GM23338 (cell line): ENCODE data around the gene HRAS. TPM values are rescaled to one million over a fixed set of nuclear protein-coding genes. Genes with fewer than 3 reads are reported as not detected.

Experiments
- ATAC-seq: fragments of 200-7000 bp; cut with Tn5 transposase; 3 replicates; pipeline ENCODE4 v1.9.1; 2020
- DNase-seq: peaks from one replicate; pipeline ENCODE4 v3.0.0-alpha.2; 2015; ENCODE audit warnings: low spot score
- H2AFZ ChIP-seq: fragments of 200-600 bp; sonication (generic); 2 replicates; pipeline ENCODE4 v1.8.0; 2016; ENCODE audit warnings: antibody characterized with exemption, mild to moderate bottlenecking, moderate library complexity
- H3F3A ChIP-seq: fragments of 200-600 bp; sonication (generic); replicated peaks from 2 replicates; pipeline ENCODE4 v1.8.0; 2017; ENCODE audit warnings: antibody characterized with exemption, mixed run types, low read depth
- H3K27ac ChIP-seq: fragments of 200-600 bp; sonication (generic); 2 replicates; pipeline ENCODE4 v1.6.1; 2016; ENCODE audit warnings: low read depth
- H3K27me3 ChIP-seq: fragments of 200-600 bp; sonication (generic); 2 replicates; pipeline ENCODE4 v1.8.0; 2016; ENCODE audit warnings: mild to moderate bottlenecking, mixed run types, moderate library complexity; ENCODE audit not compliant: insufficient read depth
- H3K36me3 ChIP-seq: fragments of 200-600 bp; sonication (generic); 2 replicates; pipeline ENCODE4 v1.8.0; 2016; ENCODE audit warnings: mild to moderate bottlenecking; ENCODE audit not compliant: insufficient read depth
- H3K4me1 ChIP-seq: fragments of 200-600 bp; sonication (generic); 2 replicates; pipeline ENCODE4 v1.8.0; 2016; ENCODE audit warnings: mild to moderate bottlenecking, moderate library complexity; ENCODE audit not compliant: insufficient read depth
- H3K4me2 ChIP-seq: fragments of 200-600 bp; sonication (generic); 2 replicates; pipeline ENCODE4 v1.7.1; 2017; ENCODE audit warnings: mixed run types
- H3K4me3 ChIP-seq: fragments of 200-600 bp; sonication (generic); 2 replicates; pipeline ENCODE4 v1.6.1; 2016; ENCODE audit warnings: mixed run types
- H3K79me2 ChIP-seq: fragments of 200-600 bp; sonication (generic); replicated peaks from 2 replicates; pipeline ENCODE4 v1.8.0; 2017; ENCODE audit warnings: mild to moderate bottlenecking; ENCODE audit not compliant: insufficient read depth
- H3K9me2 ChIP-seq: fragments of 200-600 bp; sonication (generic); 2 replicates; pipeline ENCODE4 v1.8.0; 2017; ENCODE audit not compliant: insufficient read depth
- H4K20me1 ChIP-seq: fragments of 200-600 bp; sonication (generic); replicated peaks from 2 replicates; pipeline ENCODE4 v1.8.0; 2017; ENCODE audit warnings: mild to moderate bottlenecking; ENCODE audit not compliant: insufficient read depth
- H3K27ac Mint-ChIP-seq: 2 replicates; pipeline ENCODE4 v1.8.0; 2020; ENCODE audit warnings: inconsistent platforms, mild to moderate bottlenecking, moderate library complexity, mixed read lengths
- H3K27me3 Mint-ChIP-seq: 3 replicates; pipeline ENCODE4 v1.8.0; 2022; ENCODE audit warnings: low read depth, mild to moderate bottlenecking, moderate library complexity, mixed read lengths, inconsistent platforms; ENCODE audit not compliant: insufficient read depth, poor library complexity
- H3K36me3 Mint-ChIP-seq: 3 replicates; pipeline ENCODE4 v1.8.0; 2021; ENCODE audit warnings: low read depth, mild to moderate bottlenecking, inconsistent platforms, moderate library complexity, mixed read lengths
- H3K4me1 Mint-ChIP-seq: 3 replicates; pipeline ENCODE4 v1.8.0; 2020; ENCODE audit warnings: mild to moderate bottlenecking, inconsistent platforms, mixed read lengths
- H3K4me3 Mint-ChIP-seq: 3 replicates; pipeline ENCODE4 v1.8.0; 2021; ENCODE audit warnings: moderate library complexity, mild to moderate bottlenecking, inconsistent platforms, mixed read lengths
- H3K9me3 Mint-ChIP-seq: 3 replicates; pipeline ENCODE4 v1.8.0; 2020; ENCODE audit warnings: moderate library complexity, mild to moderate bottlenecking, inconsistent platforms, mixed read lengths
- ETS1 ChIP-seq: IDR thresholded peaks from 2 replicates; pipeline ENCODE4 v1.6.1; 2016; ENCODE audit warnings: antibody characterized with exemption
- NANOG ChIP-seq: IDR thresholded peaks from 2 replicates; pipeline ENCODE4 v1.6.1; 2016; ENCODE audit warnings: antibody characterized with exemption, borderline replicate concordance
- POLR2AphosphoS5 ChIP-seq: IDR thresholded peaks from 2 replicates; pipeline ENCODE4 v1.6.1; 2016; ENCODE audit warnings: antibody characterized with exemption, low read depth
- STAT1 ChIP-seq: IDR thresholded peaks from one replicate; pipeline ENCODE4 v1.6.1; 2016; ENCODE audit warnings: antibody characterized with exemption; ENCODE audit not compliant: unreplicated experiment
- ZNF114 ChIP-seq: fragments of 250-450 bp; sonication (Bioruptor Pico); IDR thresholded peaks from 2 replicates; pipeline ENCODE4 v1.5.0; 2020; ENCODE audit warnings: mild to moderate bottlenecking, moderate library complexity
- polyA plus RNA-seq: library from polyadenylated mRNA; unstranded; fragments of >200 nt; fragmentation: Nextera tagmentation; extraction: Ambion mirVana; gene quantifications from 2 replicates; pipeline ENCODE4 v1.2.1, GENCODE V29; 2016
- total RNA-seq: library from RNA; depleted of rRNA; stranded (reverse); fragments of >200 nt; shearing (Covaris generic); gene quantifications from 2 replicates; pipeline ENCODE4 v1.2.3, GENCODE V29; 2014
- TF ChIP-seq, protein P1 (sequence below): fragments of 250-450 bp; sonication (Bioruptor Pico); IDR thresholded peaks from 2 replicates; pipeline ENCODE4 v1.5.0; 2020; ENCODE audit warnings: mild to moderate bottlenecking, moderate library complexity
- TF ChIP-seq, protein P2 (sequence below): IDR thresholded peaks from one replicate; pipeline ENCODE4 v1.6.1; 2018; ENCODE audit warnings: antibody characterized with exemption; ENCODE audit not compliant: unreplicated experiment

HRAS gene
- total and polyA plus RNA-seq, 2 experiments from 2014 or later, result 37.9 to 48.7 TPM

DNA sequence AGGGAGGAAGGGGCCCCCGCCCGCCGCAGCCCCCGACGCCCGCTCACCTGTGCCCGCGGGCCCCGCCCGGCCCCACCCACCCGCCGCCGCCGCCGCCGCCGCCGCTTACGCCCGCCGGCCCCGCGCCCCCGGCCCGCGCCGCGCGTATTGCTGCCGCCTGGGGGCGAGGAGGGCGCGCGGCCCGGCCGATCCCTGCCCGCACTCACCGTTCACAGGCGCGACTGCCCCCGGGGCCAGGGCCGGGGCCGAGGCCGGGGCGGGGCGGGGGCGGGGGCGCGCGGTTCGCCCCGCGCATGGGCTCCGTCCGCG, 212 bp downstream of the HRAS start:
- H3K36me3 ChIP-seq, result no peaks in the 10 kb centered on the region
- H2AFZ ChIP-seq, result no peak overlapping the region

More for the DNA sequence above, 212 bp downstream of the HRAS start:
- Histone ChIP-seq H3K4me3 (peak overlapping the region; percentile 81), H3F3A (peaks cover 11% of the 10 kb centered on the region), H3K9me2 (no peaks in the 10 kb centered on the region), H3K4me2 (no peak overlapping the region), H3K79me2 (no peaks in the 10 kb centered on the region; the same call in 1 of the 2 replicates), H4K20me1 (0 out of 2 replicates have a peak, but pooled peaks cover 2% of the 10 kb centered on the region), H3K27me3 (peaks cover 17% of the 10 kb centered on the region; the same call in 1 of the 2 replicates), H3K4me1 (no peaks in the 10 kb centered on the region; the same call in 1 of the 2 replicates), H3K27ac (no peak overlapping the region)
- no peak overlapping the region for H3K4me3 Mint-ChIP-seq
- peaks cover 3% of the 10 kb centered on the region; the same call in 2 of the 3 replicates for H3K4me1 Mint-ChIP-seq
- DNase-seq (no peak), ATAC-seq (no peak)
- peaks cover 10% of the 10 kb centered on the region; the same call in 2 of the 3 replicates for H3K36me3 Mint-ChIP-seq
- no peak overlapping the region for H3K27ac Mint-ChIP-seq
- no peak for TF ChIP-seq STAT1
- no peak for TF ChIP-seq NANOG
- TF ChIP-seq, protein P1, sequence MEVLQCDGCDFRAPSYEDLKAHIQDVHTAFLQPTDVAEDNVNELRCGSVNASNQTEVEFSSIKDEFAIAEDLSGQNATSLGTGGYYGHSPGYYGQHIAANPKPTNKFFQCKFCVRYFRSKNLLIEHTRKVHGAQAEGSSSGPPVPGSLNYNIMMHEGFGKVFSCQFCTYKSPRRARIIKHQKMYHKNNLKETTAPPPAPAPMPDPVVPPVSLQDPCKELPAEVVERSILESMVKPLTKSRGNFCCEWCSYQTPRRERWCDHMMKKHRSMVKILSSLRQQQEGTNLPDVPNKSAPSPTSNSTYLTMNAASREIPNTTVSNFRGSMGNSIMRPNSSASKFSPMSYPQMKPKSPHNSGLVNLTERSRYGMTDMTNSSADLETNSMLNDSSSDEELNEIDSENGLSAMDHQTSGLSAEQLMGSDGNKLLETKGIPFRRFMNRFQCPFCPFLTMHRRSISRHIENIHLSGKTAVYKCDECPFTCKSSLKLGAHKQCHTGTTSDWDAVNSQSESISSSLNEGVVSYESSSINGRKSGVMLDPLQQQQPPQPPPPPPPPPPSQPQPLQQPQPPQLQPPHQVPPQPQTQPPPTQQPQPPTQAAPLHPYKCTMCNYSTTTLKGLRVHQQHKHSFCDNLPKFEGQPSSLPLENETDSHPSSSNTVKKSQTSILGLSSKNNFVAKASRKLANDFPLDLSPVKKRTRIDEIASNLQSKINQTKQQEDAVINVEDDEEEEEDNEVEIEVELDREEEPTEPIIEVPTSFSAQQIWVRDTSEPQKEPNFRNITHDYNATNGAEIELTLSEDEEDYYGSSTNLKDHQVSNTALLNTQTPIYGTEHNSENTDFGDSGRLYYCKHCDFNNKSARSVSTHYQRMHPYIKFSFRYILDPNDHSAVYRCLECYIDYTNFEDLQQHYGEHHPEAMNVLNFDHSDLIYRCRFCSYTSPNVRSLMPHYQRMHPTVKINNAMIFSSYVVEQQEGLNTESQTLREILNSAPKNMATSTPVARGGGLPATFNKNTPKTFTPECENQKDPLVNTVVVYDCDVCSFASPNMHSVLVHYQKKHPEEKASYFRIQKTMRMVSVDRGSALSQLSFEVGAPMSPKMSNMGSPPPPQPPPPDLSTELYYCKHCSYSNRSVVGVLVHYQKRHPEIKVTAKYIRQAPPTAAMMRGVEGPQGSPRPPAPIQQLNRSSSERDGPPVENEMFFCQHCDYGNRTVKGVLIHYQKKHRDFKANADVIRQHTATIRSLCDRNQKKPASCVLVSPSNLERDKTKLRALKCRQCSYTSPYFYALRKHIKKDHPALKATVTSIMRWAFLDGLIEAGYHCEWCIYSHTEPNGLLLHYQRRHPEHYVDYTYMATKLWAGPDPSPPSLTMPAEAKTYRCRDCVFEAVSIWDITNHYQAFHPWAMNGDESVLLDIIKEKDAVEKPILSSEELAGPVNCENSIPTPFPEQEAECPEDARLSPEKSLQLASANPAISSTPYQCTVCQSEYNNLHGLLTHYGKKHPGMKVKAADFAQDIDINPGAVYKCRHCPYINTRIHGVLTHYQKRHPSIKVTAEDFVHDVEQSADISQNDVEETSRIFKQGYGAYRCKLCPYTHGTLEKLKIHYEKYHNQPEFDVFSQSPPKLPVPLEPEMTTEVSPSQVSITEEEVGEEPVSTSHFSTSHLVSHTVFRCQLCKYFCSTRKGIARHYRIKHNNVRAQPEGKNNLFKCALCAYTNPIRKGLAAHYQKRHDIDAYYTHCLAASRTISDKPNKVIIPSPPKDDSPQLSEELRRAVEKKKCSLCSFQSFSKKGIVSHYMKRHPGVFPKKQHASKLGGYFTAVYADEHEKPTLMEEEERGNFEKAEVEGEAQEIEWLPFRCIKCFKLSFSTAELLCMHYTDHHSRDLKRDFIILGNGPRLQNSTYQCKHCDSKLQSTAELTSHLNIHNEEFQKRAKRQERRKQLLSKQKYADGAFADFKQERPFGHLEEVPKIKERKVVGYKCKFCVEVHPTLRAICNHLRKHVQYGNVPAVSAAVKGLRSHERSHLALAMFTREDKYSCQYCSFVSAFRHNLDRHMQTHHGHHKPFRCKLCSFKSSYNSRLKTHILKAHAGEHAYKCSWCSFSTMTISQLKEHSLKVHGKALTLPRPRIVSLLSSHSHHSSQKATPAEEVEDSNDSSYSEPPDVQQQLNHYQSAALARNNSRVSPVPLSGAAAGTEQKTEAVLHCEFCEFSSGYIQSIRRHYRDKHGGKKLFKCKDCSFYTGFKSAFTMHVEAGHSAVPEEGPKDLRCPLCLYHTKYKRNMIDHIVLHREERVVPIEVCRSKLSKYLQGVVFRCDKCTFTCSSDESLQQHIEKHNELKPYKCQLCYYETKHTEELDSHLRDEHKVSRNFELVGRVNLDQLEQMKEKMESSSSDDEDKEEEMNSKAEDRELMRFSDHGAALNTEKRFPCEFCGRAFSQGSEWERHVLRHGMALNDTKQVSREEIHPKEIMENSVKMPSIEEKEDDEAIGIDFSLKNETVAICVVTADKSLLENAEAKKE (CRISPR knock-in tag), result no peak
- no peak for TF ChIP-seq ETS1
- TF ChIP-seq ZNF114 (CRISPR knock-in tag), result no peak
- no peak for TF ChIP-seq POLR2AphosphoS5
- TF ChIP-seq, protein P2, sequence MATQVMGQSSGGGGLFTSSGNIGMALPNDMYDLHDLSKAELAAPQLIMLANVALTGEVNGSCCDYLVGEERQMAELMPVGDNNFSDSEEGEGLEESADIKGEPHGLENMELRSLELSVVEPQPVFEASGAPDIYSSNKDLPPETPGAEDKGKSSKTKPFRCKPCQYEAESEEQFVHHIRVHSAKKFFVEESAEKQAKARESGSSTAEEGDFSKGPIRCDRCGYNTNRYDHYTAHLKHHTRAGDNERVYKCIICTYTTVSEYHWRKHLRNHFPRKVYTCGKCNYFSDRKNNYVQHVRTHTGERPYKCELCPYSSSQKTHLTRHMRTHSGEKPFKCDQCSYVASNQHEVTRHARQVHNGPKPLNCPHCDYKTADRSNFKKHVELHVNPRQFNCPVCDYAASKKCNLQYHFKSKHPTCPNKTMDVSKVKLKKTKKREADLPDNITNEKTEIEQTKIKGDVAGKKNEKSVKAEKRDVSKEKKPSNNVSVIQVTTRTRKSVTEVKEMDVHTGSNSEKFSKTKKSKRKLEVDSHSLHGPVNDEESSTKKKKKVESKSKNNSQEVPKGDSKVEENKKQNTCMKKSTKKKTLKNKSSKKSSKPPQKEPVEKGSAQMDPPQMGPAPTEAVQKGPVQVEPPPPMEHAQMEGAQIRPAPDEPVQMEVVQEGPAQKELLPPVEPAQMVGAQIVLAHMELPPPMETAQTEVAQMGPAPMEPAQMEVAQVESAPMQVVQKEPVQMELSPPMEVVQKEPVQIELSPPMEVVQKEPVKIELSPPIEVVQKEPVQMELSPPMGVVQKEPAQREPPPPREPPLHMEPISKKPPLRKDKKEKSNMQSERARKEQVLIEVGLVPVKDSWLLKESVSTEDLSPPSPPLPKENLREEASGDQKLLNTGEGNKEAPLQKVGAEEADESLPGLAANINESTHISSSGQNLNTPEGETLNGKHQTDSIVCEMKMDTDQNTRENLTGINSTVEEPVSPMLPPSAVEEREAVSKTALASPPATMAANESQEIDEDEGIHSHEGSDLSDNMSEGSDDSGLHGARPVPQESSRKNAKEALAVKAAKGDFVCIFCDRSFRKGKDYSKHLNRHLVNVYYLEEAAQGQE, result no peak
- peaks cover 21% of the 10 kb centered on the region for H3K27me3 Mint-ChIP-seq
- peaks cover 2% of the 10 kb centered on the region; the same call in 2 of the 3 replicates for H3K9me3 Mint-ChIP-seq
